K562 (cell line): Measurements from ENCODE around the gene C20orf173. TPM values are rescaled to one million over a fixed set of nuclear protein-coding genes. Genes with fewer than 3 reads are reported as not detected.

Experiments used
- ATAC-seq: fragments of 200-7000 bp; cut with Tn5 transposase; 3 replicates; pipeline ENCODE4 v1.9.1; 2020; ENCODE audit warnings: moderate library complexity
- BruUV-seq: library from RNA; stranded (reverse); fragments of 400-500 nt; replicated peaks from 2 replicates; lab custom pipeline; 2021; lab: Mats Ljungman, UMichigan
- CTCF ChIA-PET: fragments of 300-600 bp; formaldehyde crosslinking; extraction: SDS; loops from one replicate; lab custom pipeline; 2021; ENCODE audit warnings: low intra/inter-chr PET ratio; lab: Yijun Ruan, JAX
- POLR2A ChIA-PET: fragments of 300-600, 350-650 bp; sonication (Branson Sonifier 250); formaldehyde crosslinking; extraction: SDS; loops from one replicate; lab custom pipeline; 2021; ENCODE audit warnings: antibody characterized with exemption, inconsistent platforms; lab: Yijun Ruan, JAX
- DNase-seq, 4 experiments: peaks; one replicate each; pipeline versions ENCODE4 v3.0.0 to v3.0.0-alpha.2; 2011 to 2018; ENCODE audit warnings: low spot score in 3 of 4, mixed read lengths in 3 of 4; ENCODE audit errors: extremely low read depth in 1 of 4
- FAIRE-seq: peaks from 2 replicates; lab custom pipeline; 2011; peaks lifted over from hg19 to GRCh38; lab: Jason Lieb, UNC
- H2AFZ ChIP-seq: 2 replicates; pipeline ENCODE4 v1.6.0; 2011; ENCODE audit warnings: low read depth, low read length, control low read depth, inconsistent platforms
- H3K27ac ChIP-seq: fragments of 200-600 bp; 3 replicates; pipeline ENCODE4 v1.8.0; 2011; ENCODE audit warnings: low read depth, mild to moderate bottlenecking, control low read depth, inconsistent platforms, low read length, moderate library complexity, mixed read lengths; ENCODE audit errors: extremely low read depth
- H3K27me3 ChIP-seq, 2 experiments: fragments of 300-600 bp in 1 of 2; 2 replicates in 1 of 2; 3 replicates in 1 of 2; pipeline versions ENCODE4 v1.6.0 to v1.8.0; 2011; ENCODE audit warnings: inconsistent platforms in 2 of 2, low read length in 2 of 2, mild to moderate bottlenecking in 1 of 2, mixed read lengths in 1 of 2, moderate library complexity in 1 of 2; ENCODE audit not compliant: control insufficient read depth in 2 of 2, insufficient read depth in 2 of 2
- H3K36me3 ChIP-seq: fragments of 300-600 bp; 3 replicates; pipeline ENCODE4 v1.8.0; 2011; ENCODE audit warnings: mild to moderate bottlenecking, low read length, inconsistent platforms; ENCODE audit not compliant: control insufficient read depth, insufficient read depth
- H3K4me1 ChIP-seq, 2 experiments: fragments of 200-600 bp in 1 of 2; replicated peaks in 1 of 2; 2 replicates in 1 of 2; 3 replicates in 1 of 2; pipeline versions ENCODE4 v1.5.1 to v1.8.0; 2011; ENCODE audit warnings: inconsistent platforms in 2 of 2, low read length in 2 of 2, mild to moderate bottlenecking in 1 of 2, mixed read lengths in 1 of 2, moderate library complexity in 1 of 2; ENCODE audit not compliant: control insufficient read depth in 2 of 2, insufficient read depth in 2 of 2
- H3K4me2 ChIP-seq: 2 replicates; pipeline ENCODE4 v1.6.1; 2011; ENCODE audit warnings: low read length, control low read depth, inconsistent platforms, mixed read lengths; ENCODE audit not compliant: insufficient read depth
- H3K4me3 ChIP-seq: fragments of 200-600 bp; sonication (generic), shearing (Covaris generic); 2 replicates; pipeline ENCODE4 v1.5.1; 2016; ENCODE audit warnings: control low read depth, inconsistent platforms
- H3K79me2 ChIP-seq: fragments of 200-600 bp; 3 replicates; pipeline ENCODE4 v1.8.0; 2011; ENCODE audit warnings: low read length, inconsistent platforms; ENCODE audit not compliant: control insufficient read depth, insufficient read depth
- H3K9ac ChIP-seq, 2 experiments: 2 replicates each; pipeline versions ENCODE4 v1.6.0 to v1.6.1; 2011; ENCODE audit warnings: low read depth in 2 of 2, low read length in 2 of 2, control low read depth in 1 of 2, inconsistent platforms in 1 of 2, mild to moderate bottlenecking in 1 of 2, mixed read lengths in 1 of 2; ENCODE audit not compliant: insufficient read depth in 1 of 2
- H3K9me1 ChIP-seq: one replicate; pipeline ENCODE4 v1.6.0; 2011; ENCODE audit warnings: inconsistent platforms, mild to moderate bottlenecking, low read length, moderate library complexity; ENCODE audit not compliant: control insufficient read depth, insufficient read depth
- H3K9me3 ChIP-seq: replicated peaks from 2 replicates; pipeline ENCODE4 v1.5.1; 2011; ENCODE audit warnings: low read depth, low read length, inconsistent platforms; ENCODE audit not compliant: control insufficient read depth, insufficient read depth
- H4K20me1 ChIP-seq: replicated peaks from 2 replicates; pipeline ENCODE4 v1.6.1; 2011; ENCODE audit warnings: low read length, inconsistent platforms, mixed read lengths; ENCODE audit not compliant: control insufficient read depth, insufficient read depth
- CEBPB ChIP-seq: fragments of 450-650 bp; IDR thresholded peaks from 2 replicates; pipeline ENCODE4 v1.6.1; 2016; ENCODE audit warnings: missing genetic modification characterization, missing compliant biosample characterization
- CEBPG ChIP-seq, 3 experiments: fragments of 200-800 bp in 1 of 3; sonication (Bioruptor generic) in 1 of 3; sonication (generic) in 1 of 3; formaldehyde crosslinking in 1 of 3; IDR thresholded peaks in 2 of 3; conservative IDR thresholded peaks in 1 of 3; 2 replicates each; pipeline versions ENCODE4 v1.6.1 to v1.8.0; 2016 to 2022; ENCODE audit warnings: missing compliant biosample characterization in 2 of 3, missing genetic modification characterization in 2 of 3, mild to moderate bottlenecking in 1 of 3, missing genetic modification reagents in 1 of 3
- GABPB1 ChIP-seq: sonication (generic); formaldehyde crosslinking; IDR thresholded peaks from 2 replicates; pipeline ENCODE4 v1.8.0; 2022; ENCODE audit warnings: mild to moderate bottlenecking, missing genetic modification reagents
- L3MBTL2 ChIP-seq: fragments of 450-650 bp; IDR thresholded peaks from 2 replicates; pipeline ENCODE4 v1.6.1; 2016; ENCODE audit warnings: mild to moderate bottlenecking, moderate library complexity
- RHOXF2B ChIP-seq: fragments of 250-450 bp; sonication (Bioruptor Pico); conservative IDR thresholded peaks from 2 replicates; pipeline ENCODE4 v1.5.1; 2021
- ZNF146 ChIP-seq: IDR thresholded peaks from one replicate; pipeline ENCODE4 v1.6.1; 2018; ENCODE audit warnings: missing compliant biosample characterization; ENCODE audit not compliant: unreplicated experiment
- WGBS: fragments of 100-300 bp; shearing (Covaris generic); methylation state at CpG from one replicate; pipeline ENCODE4 v1.1.6; 2016; ENCODE audit warnings: low coverage, mixed read lengths; ENCODE audit not compliant: insufficient coverage; ENCODE audit errors: missing lambda C conversion rate; 5-methylcytosine and 5-hydroxymethylcytosine counted together
- in situ Hi-C: fragments of 300-500 bp; cut with MboI; formaldehyde crosslinking; loops from 4 replicates; pipeline ENCODE4 v1.15.0; 2018; ENCODE audit warnings: inconsistent platforms, mixed read lengths
- intact Hi-C: fragments of 100-400 bp; cut with micrococcal nuclease; formaldehyde crosslinking; loops from 2 replicates; pipeline ENCODE4 v1.14.2; 2022
- polyA plus RNA-seq, 8 experiments: library from polyadenylated mRNA; depleted of rRNA in 4 of 8; stranded (reverse) in 5 of 8; unstranded in 3 of 8; fragments of >200 nt; fragmentation: Nextera tagmentation in 2 of 8; fragmentation: Illumina TruSeq in 1 of 8; extraction: Ambion mirVana in 2 of 8; extraction: Trizol in 1 of 8; gene quantifications; 2 replicates each; pipeline versions ENCODE4 v1.2.1 to v1.2.3, GENCODE V29; 2011 to 2014; ENCODE audit warnings: inconsistent platforms in 1 of 8, missing spikeins in 1 of 8
- total RNA-seq, 7 experiments: library from RNA; depleted of rRNA in 6 of 7; stranded (reverse); fragments of >200 nt in 6 of 7; fragmentation: Illumina TruSeq in 2 of 7; extraction: Trizol in 2 of 7; gene quantifications; 2 replicates each; pipeline versions ENCODE4 v1.2.1 to v1.2.3, GENCODE V29; 2011 to 2021; ENCODE audit warnings: low replicate concordance in 1 of 7
- TF ChIP-seq, protein P1 (sequence below), 2 experiments: fragments of 450-650 bp in 1 of 2; IDR thresholded peaks; 2 replicates each; pipeline ENCODE4 v1.6.1; 2011 to 2017; ENCODE audit warnings: low read depth in 2 of 2, antibody characterized with exemption in 1 of 2, borderline replicate concordance in 1 of 2, low read length in 1 of 2, mild to moderate bottlenecking in 1 of 2, mixed read lengths in 1 of 2; ENCODE audit not compliant: control insufficient read depth in 1 of 2
- TF ChIP-seq, protein P2 (sequence below): fragments of 250-450 bp; sonication (Bioruptor Pico); IDR thresholded peaks from 2 replicates; pipeline ENCODE4 v1.8.0; 2022; ENCODE audit warnings: inconsistent platforms
- TF ChIP-seq, protein P3 (sequence below): IDR thresholded peaks from 3 replicates; pipeline ENCODE4 v1.6.1; 2011; ENCODE audit warnings: borderline replicate concordance, mild to moderate bottlenecking, moderate library complexity; ENCODE audit not compliant: insufficient read length; ENCODE audit errors: extremely low read depth

C20orf173 gene
- total and polyA plus RNA-seq, 9 of the 15 experiments (the other 6 are each of a cell fraction or from before 2014, with no cell fraction given): not detected

DNA sequence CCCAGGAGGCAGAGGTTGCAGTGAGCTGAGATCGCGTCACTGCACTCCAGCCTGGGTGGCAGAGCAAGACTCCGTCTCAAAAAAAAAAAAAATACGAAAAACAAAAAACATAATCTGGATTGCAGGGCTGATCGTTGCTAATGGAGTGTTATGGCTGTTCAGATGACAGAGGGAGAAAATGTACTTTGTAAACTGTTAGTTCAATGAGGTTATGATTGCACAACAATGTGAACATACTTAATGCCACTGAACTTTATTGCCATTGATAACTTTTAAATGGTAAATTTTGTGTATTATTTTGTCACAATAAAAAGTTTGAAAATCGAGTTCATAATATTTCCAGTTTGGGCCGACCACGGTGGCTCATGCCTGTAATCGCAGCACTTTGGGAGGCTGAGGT is 10.5 kb downstream of the C20orf173 start:
- no peak for DNase-seq
- no peak for ATAC-seq

More for the DNA sequence above, 10.5 kb downstream of the C20orf173 start:
- in situ Hi-C loops: no loop called here
- Histone ChIP-seq H3K36me3 (0 out of 3 replicates have a peak, but pooled peaks cover 2% of the 10 kb centered on the region), H2AFZ (no peak overlapping the region), H3K4me2 (no peak overlapping the region), H3K4me3 (no peak overlapping the region), H3K79me2 (no peaks in the 10 kb centered on the region), H3K27me3 (no peaks in the 10 kb centered on the region), H3K9ac (no peak overlapping the region), H3K9me1 (no peaks in the 10 kb centered on the region), H3K27ac (no peak overlapping the region), H3K4me1 (peaks cover 9 to 13% of the 10 kb centered on the region in 2 experiments; a peak in 3 of 5 replicates), H4K20me1 (no peaks in the 10 kb centered on the region; the same call in 1 of the 2 replicates), H3K9me3 (no peaks in the 10 kb centered on the region)
- FAIRE-seq: no peak
- POLR2A ChIA-PET: no interaction called here
- CTCF ChIA-PET: no interaction called here
- intact Hi-C loops: no loop called here
- TF ChIP-seq ZNF146 (CRISPR knock-in tag) (no peak), RHOXF2B (CRISPR knock-in tag) (no peak), L3MBTL2 (no peak), CEBPG (CRISPR knock-in tag; IDR thresholded peaks at IDR 0.05) (no peak), CEBPG (tag; conservative IDR thresholded peaks at IDR 0.05 in 1 of 2, IDR thresholded peaks at IDR 0.05 in 1 of 2) (peak in 1 of 2 experiments; percentile 57; a peak in 1 of 4 replicates), GABPB1 (CRISPR knock-in tag) (no peak), CEBPB (tag) (peak; percentile 71)
- TF ChIP-seq, protein P1, sequence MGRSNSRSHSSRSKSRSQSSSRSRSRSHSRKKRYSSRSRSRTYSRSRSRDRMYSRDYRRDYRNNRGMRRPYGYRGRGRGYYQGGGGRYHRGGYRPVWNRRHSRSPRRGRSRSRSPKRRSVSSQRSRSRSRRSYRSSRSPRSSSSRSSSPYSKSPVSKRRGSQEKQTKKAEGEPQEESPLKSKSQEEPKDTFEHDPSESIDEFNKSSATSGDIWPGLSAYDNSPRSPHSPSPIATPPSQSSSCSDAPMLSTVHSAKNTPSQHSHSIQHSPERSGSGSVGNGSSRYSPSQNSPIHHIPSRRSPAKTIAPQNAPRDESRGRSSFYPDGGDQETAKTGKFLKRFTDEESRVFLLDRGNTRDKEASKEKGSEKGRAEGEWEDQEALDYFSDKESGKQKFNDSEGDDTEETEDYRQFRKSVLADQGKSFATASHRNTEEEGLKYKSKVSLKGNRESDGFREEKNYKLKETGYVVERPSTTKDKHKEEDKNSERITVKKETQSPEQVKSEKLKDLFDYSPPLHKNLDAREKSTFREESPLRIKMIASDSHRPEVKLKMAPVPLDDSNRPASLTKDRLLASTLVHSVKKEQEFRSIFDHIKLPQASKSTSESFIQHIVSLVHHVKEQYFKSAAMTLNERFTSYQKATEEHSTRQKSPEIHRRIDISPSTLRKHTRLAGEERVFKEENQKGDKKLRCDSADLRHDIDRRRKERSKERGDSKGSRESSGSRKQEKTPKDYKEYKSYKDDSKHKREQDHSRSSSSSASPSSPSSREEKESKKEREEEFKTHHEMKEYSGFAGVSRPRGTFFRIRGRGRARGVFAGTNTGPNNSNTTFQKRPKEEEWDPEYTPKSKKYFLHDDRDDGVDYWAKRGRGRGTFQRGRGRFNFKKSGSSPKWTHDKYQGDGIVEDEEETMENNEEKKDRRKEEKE (IDR thresholded peaks at IDR 0.05; ENCODE audit: borderline replicate concordance in 1 of 2, control insufficient read depth in 1 of 2, low read depth in 2 of 2, low read length in 1 of 2): no peak
- TF ChIP-seq, protein P2, sequence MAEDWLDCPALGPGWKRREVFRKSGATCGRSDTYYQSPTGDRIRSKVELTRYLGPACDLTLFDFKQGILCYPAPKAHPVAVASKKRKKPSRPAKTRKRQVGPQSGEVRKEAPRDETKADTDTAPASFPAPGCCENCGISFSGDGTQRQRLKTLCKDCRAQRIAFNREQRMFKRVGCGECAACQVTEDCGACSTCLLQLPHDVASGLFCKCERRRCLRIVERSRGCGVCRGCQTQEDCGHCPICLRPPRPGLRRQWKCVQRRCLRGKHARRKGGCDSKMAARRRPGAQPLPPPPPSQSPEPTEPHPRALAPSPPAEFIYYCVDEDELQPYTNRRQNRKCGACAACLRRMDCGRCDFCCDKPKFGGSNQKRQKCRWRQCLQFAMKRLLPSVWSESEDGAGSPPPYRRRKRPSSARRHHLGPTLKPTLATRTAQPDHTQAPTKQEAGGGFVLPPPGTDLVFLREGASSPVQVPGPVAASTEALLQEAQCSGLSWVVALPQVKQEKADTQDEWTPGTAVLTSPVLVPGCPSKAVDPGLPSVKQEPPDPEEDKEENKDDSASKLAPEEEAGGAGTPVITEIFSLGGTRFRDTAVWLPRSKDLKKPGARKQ (CRISPR knock-in tag): no peak
- TF ChIP-seq, protein P3, sequence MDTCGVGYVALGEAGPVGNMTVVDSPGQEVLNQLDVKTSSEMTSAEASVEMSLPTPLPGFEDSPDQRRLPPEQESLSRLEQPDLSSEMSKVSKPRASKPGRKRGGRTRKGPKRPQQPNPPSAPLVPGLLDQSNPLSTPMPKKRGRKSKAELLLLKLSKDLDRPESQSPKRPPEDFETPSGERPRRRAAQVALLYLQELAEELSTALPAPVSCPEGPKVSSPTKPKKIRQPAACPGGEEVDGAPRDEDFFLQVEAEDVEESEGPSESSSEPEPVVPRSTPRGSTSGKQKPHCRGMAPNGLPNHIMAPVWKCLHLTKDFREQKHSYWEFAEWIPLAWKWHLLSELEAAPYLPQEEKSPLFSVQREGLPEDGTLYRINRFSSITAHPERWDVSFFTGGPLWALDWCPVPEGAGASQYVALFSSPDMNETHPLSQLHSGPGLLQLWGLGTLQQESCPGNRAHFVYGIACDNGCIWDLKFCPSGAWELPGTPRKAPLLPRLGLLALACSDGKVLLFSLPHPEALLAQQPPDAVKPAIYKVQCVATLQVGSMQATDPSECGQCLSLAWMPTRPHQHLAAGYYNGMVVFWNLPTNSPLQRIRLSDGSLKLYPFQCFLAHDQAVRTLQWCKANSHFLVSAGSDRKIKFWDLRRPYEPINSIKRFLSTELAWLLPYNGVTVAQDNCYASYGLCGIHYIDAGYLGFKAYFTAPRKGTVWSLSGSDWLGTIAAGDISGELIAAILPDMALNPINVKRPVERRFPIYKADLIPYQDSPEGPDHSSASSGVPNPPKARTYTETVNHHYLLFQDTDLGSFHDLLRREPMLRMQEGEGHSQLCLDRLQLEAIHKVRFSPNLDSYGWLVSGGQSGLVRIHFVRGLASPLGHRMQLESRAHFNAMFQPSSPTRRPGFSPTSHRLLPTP: no peak
- BruUV-seq: no TSS peak
- WGBS: 68% methylated on average over 9 of the region's 9 CpGs
